Measurements from ENCODE around the gene PLA2G4F.

DNA sequence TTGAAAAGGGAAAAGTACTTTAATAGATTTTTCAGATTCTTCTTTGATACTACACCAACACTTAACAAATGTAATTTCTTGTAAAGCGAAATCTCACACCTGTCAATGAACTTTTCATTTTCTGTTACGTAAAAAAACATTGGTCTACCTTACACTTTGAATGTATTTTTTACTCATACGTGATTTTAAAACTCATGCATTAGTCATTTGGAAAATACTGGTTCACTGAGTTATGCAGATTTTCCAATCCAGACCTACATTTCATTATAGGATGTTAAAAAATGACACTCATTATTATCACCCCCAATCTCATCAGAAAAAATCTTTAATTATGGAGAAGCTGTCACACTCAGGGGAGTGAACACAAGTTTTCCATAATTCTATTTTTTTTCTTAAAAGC, 36.9 kb upstream of the PLA2G4F start:
- TF ChIP-seq EP300 (IDR thresholded peaks at IDR 0.05) (no peak), POLR2A (IDR thresholded peaks at IDR 0.05) (no peak)
- TF ChIP-seq, protein P1, sequence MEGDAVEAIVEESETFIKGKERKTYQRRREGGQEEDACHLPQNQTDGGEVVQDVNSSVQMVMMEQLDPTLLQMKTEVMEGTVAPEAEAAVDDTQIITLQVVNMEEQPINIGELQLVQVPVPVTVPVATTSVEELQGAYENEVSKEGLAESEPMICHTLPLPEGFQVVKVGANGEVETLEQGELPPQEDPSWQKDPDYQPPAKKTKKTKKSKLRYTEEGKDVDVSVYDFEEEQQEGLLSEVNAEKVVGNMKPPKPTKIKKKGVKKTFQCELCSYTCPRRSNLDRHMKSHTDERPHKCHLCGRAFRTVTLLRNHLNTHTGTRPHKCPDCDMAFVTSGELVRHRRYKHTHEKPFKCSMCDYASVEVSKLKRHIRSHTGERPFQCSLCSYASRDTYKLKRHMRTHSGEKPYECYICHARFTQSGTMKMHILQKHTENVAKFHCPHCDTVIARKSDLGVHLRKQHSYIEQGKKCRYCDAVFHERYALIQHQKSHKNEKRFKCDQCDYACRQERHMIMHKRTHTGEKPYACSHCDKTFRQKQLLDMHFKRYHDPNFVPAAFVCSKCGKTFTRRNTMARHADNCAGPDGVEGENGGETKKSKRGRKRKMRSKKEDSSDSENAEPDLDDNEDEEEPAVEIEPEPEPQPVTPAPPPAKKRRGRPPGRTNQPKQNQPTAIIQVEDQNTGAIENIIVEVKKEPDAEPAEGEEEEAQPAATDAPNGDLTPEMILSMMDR (IDR thresholded peaks at IDR 0.05), result no peak
